OCI-LY1 (cell line): Measurements from ENCODE around the gene THUMPD1.
"Not testable (repeated sequence)": the region's sequence is repeated elsewhere in the genome, so short reads cannot be mapped to it uniquely, and the experiment has no call there.

Experiments used
- CTCF ChIP-seq: fragments of 200-600 bp; sonication (generic), shearing (Covaris generic); IDR thresholded peaks from 2 replicates; pipeline ENCODE4 v1.5.1; 2017; ENCODE audit warnings: mild to moderate bottlenecking, antibody characterized with exemption, low read length, moderate library complexity, mixed read lengths
- EZH2 ChIP-seq: fragments of 200-600 bp; sonication (generic), shearing (Covaris generic); IDR thresholded peaks from 2 replicates; pipeline ENCODE4 v1.8.0; 2017; ENCODE audit warnings: borderline replicate concordance, mixed run types, mild to moderate bottlenecking, antibody characterized with exemption, low read length, moderate library complexity, mixed read lengths

GRCh38 chr16:20694096-20694495 lies 47.5 kb downstream of the THUMPD1 start:
- not testable (repeated sequence) for TF ChIP-seq CTCF, EZH2
